A549 (cell line): ENCODE measurements around the gene FGF1. TPM values are rescaled to one million over a fixed set of nuclear protein-coding genes. Genes with fewer than 3 reads are reported as not detected.

ENCODE experiments used
- ATAC-seq, 2 experiments: fragments of 200-7000 bp in 1 of 2; fragments of >200 bp in 1 of 2; cut with Nextera tagmentation in 1 of 2; cut with Tn5 transposase in 1 of 2; 3 replicates each; pipeline versions ENCODE4 v1.8.0 to v1.9.1; 2018 to 2020; ENCODE audit warnings: mild to moderate bottlenecking in 1 of 2, moderate library complexity in 1 of 2
- CTCF ChIA-PET: fragments of 300-600 bp; sonication (Branson Sonifier 250); formaldehyde crosslinking; extraction: SDS; loops from one replicate; lab custom pipeline; 2021; ENCODE audit warnings: antibody characterized with exemption, inconsistent platforms; lab: Yijun Ruan, JAX
- POLR2A ChIA-PET: fragments of 350-600 bp; formaldehyde crosslinking; extraction: SDS; loops from one replicate; lab custom pipeline; 2021; ENCODE audit warnings: antibody characterized with exemption, inconsistent platforms; lab: Yijun Ruan, JAX
- DNase-seq, 2 experiments: peaks; one replicate each; pipeline versions ENCODE4 v3.0.0 to v3.0.0-alpha.2; 2011 to 2016; ENCODE audit warnings: low read depth in 1 of 2, low spot score in 1 of 2
- FAIRE-seq: peaks from 2 replicates; lab custom pipeline; 2011; peaks lifted over from hg19 to GRCh38; lab: Jason Lieb, UNC
- H3K27ac ChIP-seq, 2 experiments: fragments of >200 bp; sonication (Bioruptor Twin); formaldehyde crosslinking; 3 replicates each; pipeline ENCODE4 v1.5.1; 2016 to 2017
- H3K4me1 ChIP-seq: fragments of >200 bp; sonication (Bioruptor Twin); formaldehyde crosslinking; 3 replicates; pipeline ENCODE4 v1.6.1; 2016
- H3K4me2 ChIP-seq: fragments of >200 bp; sonication (Bioruptor Twin); formaldehyde crosslinking; 3 replicates; pipeline ENCODE4 v1.6.1; 2016
- H3K4me3 ChIP-seq: fragments of >200 bp; sonication (Bioruptor Twin); formaldehyde crosslinking; 3 replicates; pipeline ENCODE4 v1.5.1; 2016
- H3K9me3 ChIP-seq: fragments of >200 bp; sonication (Bioruptor Twin); formaldehyde crosslinking; 3 replicates; pipeline ENCODE4 v1.6.1; 2016
- BHLHE40 ChIP-seq: IDR thresholded peaks from 2 replicates; pipeline ENCODE4 v1.6.1; 2012; ENCODE audit warnings: low read depth, low read length, inconsistent platforms
- CBX8 ChIP-seq: fragments of 200-600 bp; sonication (generic); IDR thresholded peaks from 2 replicates; pipeline ENCODE4 v1.6.1; 2016
- CEBPB ChIP-seq, 2 experiments: fragments of >200 bp in 1 of 2; sonication (Bioruptor Twin) in 1 of 2; formaldehyde crosslinking in 1 of 2; IDR thresholded peaks; 2 replicates each; pipeline ENCODE4 v1.6.1; 2012 to 2016
- ESRRA ChIP-seq: fragments of 150-350 bp; IDR thresholded peaks from 2 replicates; pipeline ENCODE4 v1.6.1; 2014; ENCODE audit warnings: mild to moderate bottlenecking, low read length, borderline replicate concordance
- FOSB ChIP-seq: fragments of 250-450 bp; sonication (Bioruptor Pico); IDR thresholded peaks from 2 replicates; pipeline ENCODE4 v1.5.0; 2020; ENCODE audit warnings: mild to moderate bottlenecking, moderate library complexity
- HDAC2 ChIP-seq: fragments of 200-600 bp; sonication (generic); IDR thresholded peaks from 2 replicates; pipeline ENCODE4 v1.6.1; 2016
- HOXB13 ChIP-seq: fragments of 250-450 bp; sonication (Bioruptor Pico); IDR thresholded peaks from 2 replicates; pipeline ENCODE4 v1.5.0; 2020; ENCODE audit warnings: low read depth, mild to moderate bottlenecking, moderate library complexity
- JUNB ChIP-seq: fragments of >200 bp; sonication (Bioruptor Twin); formaldehyde crosslinking; IDR thresholded peaks from 2 replicates; pipeline ENCODE4 v1.6.1; 2016
- NR3C1 ChIP-seq: fragments of >200 bp; sonication (Bioruptor Twin); formaldehyde crosslinking; IDR thresholded peaks from 3 replicates; pipeline ENCODE4 v1.6.1; 2017
- PHF8 ChIP-seq: fragments of 200-600 bp; sonication (generic); IDR thresholded peaks from 2 replicates; pipeline ENCODE4 v1.6.1; 2016; ENCODE audit warnings: low read depth, mild to moderate bottlenecking, antibody characterized with exemption, moderate library complexity, borderline replicate concordance
- POLR2AphosphoS2 ChIP-seq: conservative IDR thresholded peaks from 2 replicates; pipeline ENCODE4 v1.6.1; 2012; ENCODE audit warnings: low read length, improper control_type of control experiment, inconsistent platforms
- SMC3 ChIP-seq: fragments of >200 bp; sonication (Bioruptor Twin); formaldehyde crosslinking; IDR thresholded peaks from 3 replicates; pipeline ENCODE4 v1.6.1; 2018; ENCODE audit warnings: inconsistent platforms
- TFCP2L1 ChIP-seq: fragments of 250-450 bp; sonication (Bioruptor Pico); IDR thresholded peaks from 2 replicates; pipeline ENCODE4 v1.5.0; 2021; ENCODE audit warnings: mild to moderate bottlenecking
- ZNF302 ChIP-seq: fragments of 250-450 bp; sonication (Bioruptor Pico); IDR thresholded peaks from 2 replicates; pipeline ENCODE4 v1.9.0; 2021; ENCODE audit warnings: inconsistent platforms, mild to moderate bottlenecking, moderate library complexity
- ZSCAN20 ChIP-seq: fragments of 250-450 bp; sonication (Bioruptor Pico); IDR thresholded peaks from 2 replicates; pipeline ENCODE4 v1.8.0; 2022; ENCODE audit warnings: mild to moderate bottlenecking, moderate library complexity
- WGBS: methylation state at CpG from one replicate; pipeline ENCODE4 v1.1.6; 2017; ENCODE audit errors: missing lambda C conversion rate; 5-methylcytosine and 5-hydroxymethylcytosine counted together
- polyA plus RNA-seq, 4 experiments: library from polyadenylated mRNA; depleted of rRNA in 3 of 4; stranded (reverse); fragments of >200 nt; fragmentation: RNase III in 1 of 4; extraction: RNeasy Plus Mini Kit Qiagen cat#74134 plus additional on column Dnase treatment in 1 of 4; gene quantifications; 2 replicates in 3 of 4; 3 replicates in 1 of 4; pipeline ENCODE4 v1.2.3, GENCODE V29; 2011 to 2017
- TF ChIP-seq, protein P1 (sequence below): fragments of 450-650 bp; IDR thresholded peaks from 2 replicates; pipeline ENCODE4 v1.6.1; 2014; ENCODE audit warnings: antibody characterized with exemption
- TF ChIP-seq, protein P2 (sequence below): fragments of 250-450 bp; sonication (Bioruptor Pico); IDR thresholded peaks from 2 replicates; pipeline ENCODE4 v1.5.0; 2020; ENCODE audit warnings: low read depth, mild to moderate bottlenecking, moderate library complexity
- TF ChIP-seq, protein P3 (sequence below): fragments of >200 bp; sonication (Bioruptor Twin); formaldehyde crosslinking; IDR thresholded peaks from 3 replicates; pipeline ENCODE4 v1.6.1; 2016
- TF ChIP-seq, protein P4 (sequence below): IDR thresholded peaks from 2 replicates; pipeline ENCODE4 v1.6.1; 2012
- TF ChIP-seq, protein P5 (sequence below): fragments of >200 bp; sonication (Bioruptor Twin); formaldehyde crosslinking; IDR thresholded peaks from 2 replicates; pipeline ENCODE4 v1.6.1; 2016
- TF ChIP-seq, protein P6 (sequence below): fragments of 200-600 bp; sonication (generic); IDR thresholded peaks from 2 replicates; pipeline ENCODE4 v1.6.1; 2016; ENCODE audit warnings: antibody characterized with exemption, mild to moderate bottlenecking, moderate library complexity

Gene FGF1
- polyA plus RNA-seq, 2 of the 4 experiments (the other 2 are of a cell fraction): 0.05 to 0.40 TPM

DNA sequence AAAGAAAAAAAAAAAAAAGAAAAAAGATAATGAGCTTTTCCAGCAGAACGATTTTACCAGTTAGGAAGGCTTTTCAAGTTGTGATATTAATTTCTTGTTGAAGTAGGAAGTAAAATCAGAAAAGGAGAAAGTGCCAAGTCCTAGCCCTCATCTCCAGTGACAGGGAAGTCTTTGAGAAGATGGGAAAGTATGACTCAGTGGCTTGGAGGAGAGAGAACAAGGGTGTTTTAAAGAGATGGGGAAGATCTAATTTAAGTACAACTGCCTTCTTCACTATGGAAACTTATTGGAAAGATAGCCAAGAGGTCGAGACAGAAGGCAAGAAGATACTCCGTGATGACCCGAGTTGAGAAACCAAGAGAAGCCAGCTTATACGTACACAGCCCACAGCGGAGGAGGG, 22.6 kb downstream of the FGF1 start:
- no peaks in the 10 kb centered on the region for H3K4me1 ChIP-seq
- 64% methylated on average over 6 of the region's 6 CpGs for WGBS
- no peak overlapping the region for H3K4me3 ChIP-seq
- FAIRE-seq: no peak
- ChIA-PET POLR2A (no interaction called here), CTCF (interaction anchor here (1.0 to 19.3 kb wide), 5 partner anchors 8 to 217 kb away, joined by 3 to 583 read pairs (median 19); partner anchors contain the start of gene FGF1)
- no peak for DNase-seq
- H3K27ac ChIP-seq: no peak overlapping the region
- no peak overlapping the region for H3K4me2 ChIP-seq
- H3K9me3 ChIP-seq: no peaks in the 10 kb centered on the region
- ATAC-seq: no peak
- TF ChIP-seq, protein P1, sequence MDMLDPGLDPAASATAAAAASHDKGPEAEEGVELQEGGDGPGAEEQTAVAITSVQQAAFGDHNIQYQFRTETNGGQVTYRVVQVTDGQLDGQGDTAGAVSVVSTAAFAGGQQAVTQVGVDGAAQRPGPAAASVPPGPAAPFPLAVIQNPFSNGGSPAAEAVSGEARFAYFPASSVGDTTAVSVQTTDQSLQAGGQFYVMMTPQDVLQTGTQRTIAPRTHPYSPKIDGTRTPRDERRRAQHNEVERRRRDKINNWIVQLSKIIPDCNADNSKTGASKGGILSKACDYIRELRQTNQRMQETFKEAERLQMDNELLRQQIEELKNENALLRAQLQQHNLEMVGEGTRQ: no peak
- no peak for TF ChIP-seq CEBPB (IDR thresholded peaks at IDR 0.05)
- TF ChIP-seq ESRRA: no peak
- no peak for TF ChIP-seq ZSCAN20 (CRISPR knock-in tag)

DNA sequence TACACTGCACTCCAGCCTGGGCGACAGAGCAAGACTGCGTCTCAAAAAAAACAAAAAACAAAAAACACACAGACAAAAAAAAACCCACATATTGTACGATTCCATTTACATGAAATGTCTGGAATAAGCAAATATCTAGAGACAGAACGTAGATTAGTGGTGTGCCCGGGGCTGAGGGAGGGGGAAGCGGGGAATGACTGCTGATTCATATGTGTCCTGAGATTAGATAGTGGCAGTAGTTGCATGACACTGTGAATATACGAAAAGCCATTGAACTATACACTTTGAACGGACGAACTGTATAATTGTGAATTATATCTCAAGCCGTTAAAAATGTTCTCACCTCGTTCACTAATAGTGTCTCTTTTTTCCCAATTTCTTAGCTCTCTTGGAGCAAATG, 23.9 kb downstream of the FGF1 start:
- H3K4me2 ChIP-seq: no peak overlapping the region
- no peak overlapping the region for H3K4me3 ChIP-seq
- FAIRE-seq: no peak
- WGBS: 81% methylated on average over 11 of the region's 11 CpGs
- H3K4me1 ChIP-seq: no peaks in the 10 kb centered on the region
- TF ChIP-seq, protein P2, sequence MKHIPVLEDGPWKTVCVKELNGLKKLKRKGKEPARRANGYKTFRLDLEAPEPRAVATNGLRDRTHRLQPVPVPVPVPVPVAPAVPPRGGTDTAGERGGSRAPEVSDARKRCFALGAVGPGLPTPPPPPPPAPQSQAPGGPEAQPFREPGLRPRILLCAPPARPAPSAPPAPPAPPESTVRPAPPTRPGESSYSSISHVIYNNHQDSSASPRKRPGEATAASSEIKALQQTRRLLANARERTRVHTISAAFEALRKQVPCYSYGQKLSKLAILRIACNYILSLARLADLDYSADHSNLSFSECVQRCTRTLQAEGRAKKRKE (CRISPR knock-in tag): no peak
- no peak for TF ChIP-seq TFCP2L1 (CRISPR knock-in tag)
- TF ChIP-seq, protein P3, sequence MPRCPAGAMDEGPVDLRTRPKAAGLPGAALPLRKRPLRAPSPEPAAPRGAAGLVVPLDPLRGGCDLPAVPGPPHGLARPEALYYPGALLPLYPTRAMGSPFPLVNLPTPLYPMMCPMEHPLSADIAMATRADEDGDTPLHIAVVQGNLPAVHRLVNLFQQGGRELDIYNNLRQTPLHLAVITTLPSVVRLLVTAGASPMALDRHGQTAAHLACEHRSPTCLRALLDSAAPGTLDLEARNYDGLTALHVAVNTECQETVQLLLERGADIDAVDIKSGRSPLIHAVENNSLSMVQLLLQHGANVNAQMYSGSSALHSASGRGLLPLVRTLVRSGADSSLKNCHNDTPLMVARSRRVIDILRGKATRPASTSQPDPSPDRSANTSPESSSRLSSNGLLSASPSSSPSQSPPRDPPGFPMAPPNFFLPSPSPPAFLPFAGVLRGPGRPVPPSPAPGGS: no peak
- no peak for TF ChIP-seq CBX8
- TF ChIP-seq HDAC2: no peak
- TF ChIP-seq, protein P4, sequence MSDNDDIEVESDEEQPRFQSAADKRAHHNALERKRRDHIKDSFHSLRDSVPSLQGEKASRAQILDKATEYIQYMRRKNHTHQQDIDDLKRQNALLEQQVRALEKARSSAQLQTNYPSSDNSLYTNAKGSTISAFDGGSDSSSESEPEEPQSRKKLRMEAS: no peak
- TF ChIP-seq, protein P5, sequence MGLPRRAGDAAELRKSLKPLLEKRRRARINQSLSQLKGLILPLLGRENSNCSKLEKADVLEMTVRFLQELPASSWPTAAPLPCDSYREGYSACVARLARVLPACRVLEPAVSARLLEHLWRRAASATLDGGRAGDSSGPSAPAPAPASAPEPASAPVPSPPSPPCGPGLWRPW: no peak
- TF ChIP-seq, protein P6, sequence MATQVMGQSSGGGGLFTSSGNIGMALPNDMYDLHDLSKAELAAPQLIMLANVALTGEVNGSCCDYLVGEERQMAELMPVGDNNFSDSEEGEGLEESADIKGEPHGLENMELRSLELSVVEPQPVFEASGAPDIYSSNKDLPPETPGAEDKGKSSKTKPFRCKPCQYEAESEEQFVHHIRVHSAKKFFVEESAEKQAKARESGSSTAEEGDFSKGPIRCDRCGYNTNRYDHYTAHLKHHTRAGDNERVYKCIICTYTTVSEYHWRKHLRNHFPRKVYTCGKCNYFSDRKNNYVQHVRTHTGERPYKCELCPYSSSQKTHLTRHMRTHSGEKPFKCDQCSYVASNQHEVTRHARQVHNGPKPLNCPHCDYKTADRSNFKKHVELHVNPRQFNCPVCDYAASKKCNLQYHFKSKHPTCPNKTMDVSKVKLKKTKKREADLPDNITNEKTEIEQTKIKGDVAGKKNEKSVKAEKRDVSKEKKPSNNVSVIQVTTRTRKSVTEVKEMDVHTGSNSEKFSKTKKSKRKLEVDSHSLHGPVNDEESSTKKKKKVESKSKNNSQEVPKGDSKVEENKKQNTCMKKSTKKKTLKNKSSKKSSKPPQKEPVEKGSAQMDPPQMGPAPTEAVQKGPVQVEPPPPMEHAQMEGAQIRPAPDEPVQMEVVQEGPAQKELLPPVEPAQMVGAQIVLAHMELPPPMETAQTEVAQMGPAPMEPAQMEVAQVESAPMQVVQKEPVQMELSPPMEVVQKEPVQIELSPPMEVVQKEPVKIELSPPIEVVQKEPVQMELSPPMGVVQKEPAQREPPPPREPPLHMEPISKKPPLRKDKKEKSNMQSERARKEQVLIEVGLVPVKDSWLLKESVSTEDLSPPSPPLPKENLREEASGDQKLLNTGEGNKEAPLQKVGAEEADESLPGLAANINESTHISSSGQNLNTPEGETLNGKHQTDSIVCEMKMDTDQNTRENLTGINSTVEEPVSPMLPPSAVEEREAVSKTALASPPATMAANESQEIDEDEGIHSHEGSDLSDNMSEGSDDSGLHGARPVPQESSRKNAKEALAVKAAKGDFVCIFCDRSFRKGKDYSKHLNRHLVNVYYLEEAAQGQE: no peak
- no peak for TF ChIP-seq ESRRA
- no peak for TF ChIP-seq BHLHE40
- TF ChIP-seq HOXB13 (CRISPR knock-in tag): no peak
- TF ChIP-seq, all 56 proteins: peak for 0
- Histone ChIP-seq H3K9me3 (no peaks in the 10 kb centered on the region), H3K27ac (no peak overlapping the region)
- ChIA-PET CTCF (interaction anchor here (1.0 to 19.3 kb wide), 4 partner anchors 11 to 218 kb away, joined by 3 to 583 read pairs (median 12); partner anchors contain the start of gene FGF1), POLR2A (no interaction called here)
- ATAC-seq: no peak
- DNase-seq: no peak

DNA sequence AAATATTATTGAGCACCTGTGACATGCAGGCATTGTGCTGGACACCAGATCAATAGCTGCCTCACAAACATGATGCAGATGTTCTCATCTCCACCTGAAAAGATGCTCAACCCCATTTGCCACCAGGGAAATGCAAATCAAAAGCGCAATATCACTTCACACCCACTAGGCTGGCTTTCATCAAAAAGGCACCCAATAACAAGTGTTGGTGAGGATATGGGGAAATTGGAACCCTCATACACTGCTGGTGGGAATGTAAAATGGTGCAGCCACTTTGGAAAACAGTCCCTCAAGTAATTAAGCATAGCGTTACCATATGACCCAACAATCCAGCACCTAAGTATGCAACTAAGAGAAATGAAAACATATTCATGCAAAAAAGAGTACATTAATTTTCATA, 24.7 kb downstream of the FGF1 start:
- TF ChIP-seq ZNF302 (CRISPR knock-in tag): no peak
- TF ChIP-seq SMC3: no peak
- TF ChIP-seq FOSB (CRISPR knock-in tag): no peak
- no peak for TF ChIP-seq PHF8
- no peak for TF ChIP-seq NR3C1
- TF ChIP-seq JUNB: no peak
- TF ChIP-seq CEBPB (IDR thresholded peaks at IDR 0.05): no peak
- no peak for TF ChIP-seq POLR2AphosphoS2
- TF ChIP-seq, all 56 proteins: peak for 0
- H3K4me3 ChIP-seq: no peak overlapping the region
- FAIRE-seq (no peak), DNase-seq (no peak), ATAC-seq (no peak)
- H3K4me2 ChIP-seq: no peak overlapping the region
- H3K27ac ChIP-seq: no peak overlapping the region
- H3K9me3 ChIP-seq: no peaks in the 10 kb centered on the region
- WGBS: 90% methylated on average over 2 of the region's 2 CpGs
- ChIA-PET CTCF (interaction anchor here (0.8 to 19.3 kb wide), 6 partner anchors 9 to 227 kb away, joined by 3 to 583 read pairs (median 5); partner anchors contain the start of gene FGF1), POLR2A (no interaction called here)
- no peaks in the 10 kb centered on the region for H3K4me1 ChIP-seq
